Bone marrow (tissue), 2 donors: ENCODE measurements around the gene TPD52L1.
"Not testable (repeated sequence)": the region's sequence is repeated elsewhere in the genome, so short reads cannot be mapped to it uniquely, and the experiment has no call there.

Experiments
- DNase-seq, 2 donors: peaks; one replicate each; lab custom pipeline; 2025; lab: John Stamatoyannopoulos, UW

TPD52L1 gene

GRCh38 chr6:125273251-125273650 lies 119.7 kb downstream of the TPD52L1 start:
- DNase-seq = no peak

- no peak for DNase-seq
Measured at GRCh38 chr6:125273965-125274364, 120.4 kb downstream of the TPD52L1 start.

- no peak for DNase-seq
Measured at GRCh38 chr6:125274935-125275334, 121.4 kb downstream of the TPD52L1 start.

- DNase-seq = no peak
Measured at GRCh38 chr6:125275779-125276178, 122.2 kb downstream of the TPD52L1 start.

GRCh38 chr6:125277838-125278237 lies 124.3 kb downstream of the TPD52L1 start:
- no peak for DNase-seq

- no peak for DNase-seq
Measured at GRCh38 chr6:125279961-125280360, 126.4 kb downstream of the TPD52L1 start.

- not testable (repeated sequence) for DNase-seq
Measured at GRCh38 chr6:125280370-125281035, 126.9 kb downstream of the TPD52L1 start.

GRCh38 chr6:125282470-125282869 lies 128.9 kb downstream of the TPD52L1 start:
- not testable (repeated sequence) for DNase-seq

GRCh38 chr6:125285353-125285752 lies 131.8 kb downstream of the TPD52L1 start:
- DNase-seq = no peak

GRCh38 chr6:125285936-125286335 lies 132.4 kb downstream of the TPD52L1 start:
- DNase-seq = no peak

- no peak for DNase-seq
Measured at GRCh38 chr6:125287718-125288117, 134.1 kb downstream of the TPD52L1 start.

GRCh38 chr6:125293587-125293986 lies 140.0 kb downstream of the TPD52L1 start:
- DNase-seq = no peak

- DNase-seq = no peak
Measured at GRCh38 chr6:125294036-125294435, 140.5 kb downstream of the TPD52L1 start.

- DNase-seq = no peak
Measured at GRCh38 chr6:125294925-125295324, 141.4 kb downstream of the TPD52L1 start.

GRCh38 chr6:125296471-125296870 lies 142.9 kb downstream of the TPD52L1 start:
- DNase-seq = no peak

GRCh38 chr6:125299257-125299656 lies 145.7 kb downstream of the TPD52L1 start:
- no peak for DNase-seq

GRCh38 chr6:125300992-125301434 lies 147.4 kb downstream of the TPD52L1 start:
- no peak for DNase-seq

- DNase-seq = peak in 1 of 2 donors; percentile 31
Measured at GRCh38 chr6:125301435-125302391, 148.1 kb downstream of the TPD52L1 start, which contains the start of gene HDDC2. Gene HDDC2, minus strand, starts transcription at chr6:125301967. Its CDS starts 35 bp downstream, at chr6:125301932.

- DNase-seq = no peak
Measured at GRCh38 chr6:125302840-125303511, 149.4 kb downstream of the TPD52L1 start.

- DNase-seq = no peak
Measured at GRCh38 chr6:125303512-125303854, 149.9 kb downstream of the TPD52L1 start.

GRCh38 chr6:125304970-125305660 lies 151.5 kb downstream of the TPD52L1 start:
- DNase-seq = no peak

- no peak for DNase-seq
Measured at GRCh38 chr6:125306756-125307149, 153.2 kb downstream of the TPD52L1 start.
